ENCODE data around the gene FAM131B. TPM values are rescaled to one million over a fixed set of nuclear protein-coding genes. Genes with fewer than 3 reads are reported as not detected.

FAM131B gene
- polyA plus RNA-seq, 10 donors = 1.5 to 3.0 (median 2.3) TPM

- DNase-seq = no peak
These were observed 38.9 kb downstream of the FAM131B start for GRCh38 chr7:143323653-143324052.

GRCh38 chr7:143322760-143323633, 39.5 kb downstream of the FAM131B start:
- peak in 2 of 3 donors; percentile 25 to 77 for DNase-seq

GRCh38 chr7:143321734-143322133, 40.8 kb downstream of the FAM131B start:
- no peak for DNase-seq

GRCh38 chr7:143321242-143321641, 41.3 kb downstream of the FAM131B start:
- no peak for DNase-seq

GRCh38 chr7:143320620-143321019, 41.9 kb downstream of the FAM131B start:
- DNase-seq = no peak

GRCh38 chr7:143318661-143319060, 43.9 kb downstream of the FAM131B start:
- peak in 2 of 3 donors; percentile 9 to 30 for DNase-seq

GRCh38 chr7:143316492-143316891, 46.0 kb downstream of the FAM131B start:
- DNase-seq = no peak

GRCh38 chr7:143315776-143316175, 46.7 kb downstream of the FAM131B start, which contains the start of gene CLCN1:
TSS of gene CLCN1 (plus strand) at chr7:143316111. CDS start at chr7:143316213, 102 bp downstream.
- DNase-seq = peak in 1 of 3 donors; percentile 17

- DNase-seq = no peak
These were observed 48.4 kb downstream of the FAM131B start for GRCh38 chr7:143314127-143314526.

GRCh38 chr7:143308632-143309031, 53.9 kb downstream of the FAM131B start:
- no peak for DNase-seq

- DNase-seq = peak in 1 of 3 donors; percentile 45
These were observed 57.0 kb downstream of the FAM131B start for GRCh38 chr7:143305423-143306070.

- DNase-seq = no peak
These were observed 57.6 kb downstream of the FAM131B start for GRCh38 chr7:143304938-143305337.

- no peak for DNase-seq
These were observed 58.8 kb downstream of the FAM131B start for GRCh38 chr7:143303733-143304132.

Other genes starting within 250 kb of the FAM131B start
- not detected for gene PIP, start 230.6 kb downstream of the FAM131B start, polyA plus RNA-seq (ENCODE audit: insufficient read length in 10 of 10)
- gene TAS2R39, start 179.3 kb downstream of the FAM131B start, polyA plus RNA-seq (ENCODE audit: insufficient read length in 10 of 10) = not detected
- gene TAS2R40, start 140.7 kb downstream of the FAM131B start, polyA plus RNA-seq (ENCODE audit: insufficient read length in 10 of 10) = not detected
- 10 to 100 TPM; 65.5 to 92.8 (median 81.4) TPM for gene GSTK1, start 99.3 kb downstream of the FAM131B start, polyA plus RNA-seq (ENCODE audit: insufficient read length in 10 of 10)
- gene TMEM139, start 77.8 kb downstream of the FAM131B start, polyA plus RNA-seq (ENCODE audit: insufficient read length in 10 of 10) = 1 to 10 TPM in 4 of 10 donors, under 1 TPM in 6; 0.46 to 1.3 (median 0.90) TPM
- gene CASP2, start 74.4 kb downstream of the FAM131B start, polyA plus RNA-seq (ENCODE audit: insufficient read length in 10 of 10) = 10 to 100 TPM; 16.1 to 30.9 (median 25.3) TPM
- gene CLCN1, start 46.6 kb downstream of the FAM131B start, polyA plus RNA-seq (ENCODE audit: insufficient read length in 10 of 10) = 1 to 10 TPM in 6 of 10 donors, under 1 TPM in 4; 0.30 to 5.1 (median 1.3) TPM
- gene ZYX, start 18.6 kb upstream of the FAM131B start, polyA plus RNA-seq (ENCODE audit: insufficient read length in 10 of 10) = 100 to 1,000 TPM; 156 to 277 (median 198) TPM
- gene EPHA1, start 46.1 kb upstream of the FAM131B start, polyA plus RNA-seq (ENCODE audit: insufficient read length in 10 of 10) = 1 to 10 TPM; 2.5 to 8.8 (median 4.7) TPM
- not detected for gene TAS2R60, start 80.7 kb upstream of the FAM131B start, polyA plus RNA-seq (ENCODE audit: insufficient read length in 10 of 10)
- not detected for gene TAS2R41, start 115.2 kb upstream of the FAM131B start, polyA plus RNA-seq (ENCODE audit: insufficient read length in 10 of 10)
- gene CTAGE15, start 209.1 kb upstream of the FAM131B start, polyA plus RNA-seq (ENCODE audit: insufficient read length in 10 of 10) = under 1 TPM in 6 of 10 donors, not detected in 4; 0.27 to 0.63 (median 0.41) TPM